ENCODE measurements around the gene ZDHHC12.
A peak's percentile ranks its signal among the peaks of the same experiment; 100 is the strongest.

The ZDHHC12 gene

GRCh38 chr9:128747241-128747640 is 23.3 kb upstream of the ZDHHC12 start:
- Mint-ChIP-seq H3K4me3 (no peak overlapping the region), H3K9me3 (no peaks in the 10 kb centered on the region), H3K27me3 (ENCODE audit: low read depth) (no peaks in the 10 kb centered on the region), H3K36me3 (ENCODE audit: low read depth) (no peaks in the 10 kb centered on the region), H3K4me1 (ENCODE audit: low read depth) (no peaks in the 10 kb centered on the region), H3K27ac (no peak overlapping the region)
- DNase-seq (ENCODE audit: low spot score) = no peak

GRCh38 chr9:128743421-128743820 is 19.5 kb upstream of the ZDHHC12 start:
- H3K36me3 Mint-ChIP-seq (ENCODE audit: low read depth) = no peaks in the 10 kb centered on the region
- no peak overlapping the region for H3K27ac Mint-ChIP-seq
- no peak for DNase-seq (ENCODE audit: low spot score)
- H3K4me3 Mint-ChIP-seq = no peak overlapping the region
- no peaks in the 10 kb centered on the region for H3K27me3 Mint-ChIP-seq (ENCODE audit: low read depth)
- H3K4me1 Mint-ChIP-seq (ENCODE audit: low read depth) = no peaks in the 10 kb centered on the region
- H3K9me3 Mint-ChIP-seq = no peaks in the 10 kb centered on the region

GRCh38 chr9:128742401-128742800 is 18.5 kb upstream of the ZDHHC12 start:
- Mint-ChIP-seq H3K27me3 (ENCODE audit: low read depth) (no peaks in the 10 kb centered on the region), H3K4me3 (no peak overlapping the region), H3K36me3 (ENCODE audit: low read depth) (no peaks in the 10 kb centered on the region), H3K9me3 (no peaks in the 10 kb centered on the region), H3K27ac (no peak overlapping the region), H3K4me1 (ENCODE audit: low read depth) (no peaks in the 10 kb centered on the region)
- DNase-seq (ENCODE audit: low spot score) = no peak

GRCh38 chr9:128735373-128735772 is 11.4 kb upstream of the ZDHHC12 start:
- Mint-ChIP-seq H3K27me3 (ENCODE audit: low read depth) (no peaks in the 10 kb centered on the region), H3K27ac (no peak overlapping the region), H3K9me3 (no peaks in the 10 kb centered on the region), H3K4me1 (ENCODE audit: low read depth) (no peaks in the 10 kb centered on the region), H3K36me3 (ENCODE audit: low read depth) (peaks cover 5% of the 10 kb centered on the region), H3K4me3 (no peak overlapping the region)
- no peak for DNase-seq (ENCODE audit: low spot score)

GRCh38 chr9:128733256-128733655 is 9.3 kb upstream of the ZDHHC12 start:
- Mint-ChIP-seq H3K36me3 (ENCODE audit: low read depth) (peaks cover 5% of the 10 kb centered on the region), H3K27ac (no peak overlapping the region), H3K9me3 (no peaks in the 10 kb centered on the region), H3K4me1 (ENCODE audit: low read depth) (peaks cover 3% of the 10 kb centered on the region), H3K4me3 (no peak overlapping the region), H3K27me3 (ENCODE audit: low read depth) (no peaks in the 10 kb centered on the region)
- DNase-seq (ENCODE audit: low spot score) = no peak

GRCh38 chr9:128732576-128732975 is 8.6 kb upstream of the ZDHHC12 start:
- H3K27me3 Mint-ChIP-seq (ENCODE audit: low read depth) = no peaks in the 10 kb centered on the region
- no peaks in the 10 kb centered on the region for H3K9me3 Mint-ChIP-seq
- no peak overlapping the region for H3K27ac Mint-ChIP-seq
- H3K4me3 Mint-ChIP-seq = no peak overlapping the region
- DNase-seq (ENCODE audit: low spot score) = no peak
- peaks cover 5% of the 10 kb centered on the region for H3K36me3 Mint-ChIP-seq (ENCODE audit: low read depth)
- peaks cover 5% of the 10 kb centered on the region for H3K4me1 Mint-ChIP-seq (ENCODE audit: low read depth)

- no peak overlapping the region for H3K27ac Mint-ChIP-seq
- no peaks in the 10 kb centered on the region for H3K9me3 Mint-ChIP-seq
- no peak for DNase-seq (ENCODE audit: low spot score)
- no peaks in the 10 kb centered on the region for H3K27me3 Mint-ChIP-seq (ENCODE audit: low read depth)
- peaks cover 8% of the 10 kb centered on the region for H3K4me1 Mint-ChIP-seq (ENCODE audit: low read depth)
- no peak overlapping the region for H3K4me3 Mint-ChIP-seq
- peaks cover 5% of the 10 kb centered on the region for H3K36me3 Mint-ChIP-seq (ENCODE audit: low read depth)
Measured at GRCh38 chr9:128731691-128732090, 7.8 kb upstream of the ZDHHC12 start.

GRCh38 chr9:128731093-128731492 is 7.2 kb upstream of the ZDHHC12 start:
- peaks cover 11% of the 10 kb centered on the region for H3K4me1 Mint-ChIP-seq (ENCODE audit: low read depth)
- H3K27ac Mint-ChIP-seq = no peak overlapping the region
- H3K36me3 Mint-ChIP-seq (ENCODE audit: low read depth) = peaks cover 5% of the 10 kb centered on the region
- H3K9me3 Mint-ChIP-seq = no peaks in the 10 kb centered on the region
- H3K4me3 Mint-ChIP-seq = no peak overlapping the region
- no peak for DNase-seq (ENCODE audit: low spot score)
- H3K27me3 Mint-ChIP-seq (ENCODE audit: low read depth) = no peaks in the 10 kb centered on the region

- H3K4me3 Mint-ChIP-seq = no peak overlapping the region
- peaks cover 19% of the 10 kb centered on the region for H3K4me1 Mint-ChIP-seq (ENCODE audit: low read depth)
- no peak for DNase-seq (ENCODE audit: low spot score)
- H3K36me3 Mint-ChIP-seq (ENCODE audit: low read depth) = peaks cover 4% of the 10 kb centered on the region
- H3K27ac Mint-ChIP-seq = no peak overlapping the region
- no peaks in the 10 kb centered on the region for H3K9me3 Mint-ChIP-seq
- H3K27me3 Mint-ChIP-seq (ENCODE audit: low read depth) = no peaks in the 10 kb centered on the region
Measured at GRCh38 chr9:128729766-128730517, 6.0 kb upstream of the ZDHHC12 start.

GRCh38 chr9:128729302-128729701 is 5.4 kb upstream of the ZDHHC12 start:
- no peak overlapping the region for H3K27ac Mint-ChIP-seq
- no peaks in the 10 kb centered on the region for H3K9me3 Mint-ChIP-seq
- H3K4me1 Mint-ChIP-seq (ENCODE audit: low read depth) = peaks cover 24% of the 10 kb centered on the region
- no peak for DNase-seq (ENCODE audit: low spot score)
- H3K27me3 Mint-ChIP-seq (ENCODE audit: low read depth) = no peaks in the 10 kb centered on the region
- peaks cover 4% of the 10 kb centered on the region for H3K36me3 Mint-ChIP-seq (ENCODE audit: low read depth)
- H3K4me3 Mint-ChIP-seq = no peak overlapping the region

- Mint-ChIP-seq H3K9me3 (no peaks in the 10 kb centered on the region), H3K36me3 (ENCODE audit: low read depth) (peaks cover 2% of the 10 kb centered on the region), H3K27me3 (ENCODE audit: low read depth) (no peaks in the 10 kb centered on the region), H3K27ac (no peak overlapping the region), H3K4me1 (ENCODE audit: low read depth) (peaks cover 26% of the 10 kb centered on the region), H3K4me3 (no peak overlapping the region)
- DNase-seq (ENCODE audit: low spot score) = no peak
Measured at GRCh38 chr9:128728298-128728697, 4.4 kb upstream of the ZDHHC12 start.

GRCh38 chr9:128727640-128728248 is 3.8 kb upstream of the ZDHHC12 start:
- Mint-ChIP-seq H3K9me3 (no peaks in the 10 kb centered on the region), H3K27ac (peak overlapping the region; percentile 19), H3K4me1 (ENCODE audit: low read depth) (peaks cover 30% of the 10 kb centered on the region), H3K4me3 (no peak overlapping the region), H3K36me3 (ENCODE audit: low read depth) (no peaks in the 10 kb centered on the region), H3K27me3 (ENCODE audit: low read depth) (no peaks in the 10 kb centered on the region)
- DNase-seq (ENCODE audit: low spot score) = no peak

- peaks cover 35% of the 10 kb centered on the region for H3K4me1 Mint-ChIP-seq (ENCODE audit: low read depth)
- peak overlapping the region; percentile 89 for H3K27ac Mint-ChIP-seq
- peak overlapping the region; percentile 100 for H3K4me3 Mint-ChIP-seq
- peak; percentile 44 for DNase-seq (ENCODE audit: low spot score)
- no peaks in the 10 kb centered on the region for H3K27me3 Mint-ChIP-seq (ENCODE audit: low read depth)
- no peaks in the 10 kb centered on the region for H3K36me3 Mint-ChIP-seq (ENCODE audit: low read depth)
- H3K9me3 Mint-ChIP-seq = no peaks in the 10 kb centered on the region
Measured at GRCh38 chr9:128724744-128725211, 851 bp upstream of the ZDHHC12 start.

GRCh38 chr9:128723352-128723865 is 518 bp downstream of the ZDHHC12 start:
- Mint-ChIP-seq H3K4me3 (peak overlapping the region; percentile 100), H3K4me1 (ENCODE audit: low read depth) (peaks cover 32% of the 10 kb centered on the region), H3K9me3 (no peaks in the 10 kb centered on the region), H3K36me3 (ENCODE audit: low read depth) (no peaks in the 10 kb centered on the region), H3K27me3 (ENCODE audit: low read depth) (no peaks in the 10 kb centered on the region), H3K27ac (peak overlapping the region; percentile 98)
- DNase-seq (ENCODE audit: low spot score) = no peak
